Neuronal stem cell (in vitro differentiated cells): ENCODE results near the gene MUC5B.
"Not testable (repeated sequence)": the region's sequence is repeated elsewhere in the genome, so short reads cannot be mapped to it uniquely, and the experiment has no call there.

ENCODE experiments used
- DNase-seq: peaks from one replicate; pipeline ENCODE4 v3.0.0-alpha.2; 2013; ENCODE audit warnings: low spot score
- H2AFZ ChIP-seq: one replicate; pipeline ENCODE4 v1.6.1; 2013; ENCODE audit warnings: mild to moderate bottlenecking, low read length, inconsistent platforms
- H2AK5ac ChIP-seq: 2 replicates; pipeline ENCODE4 v1.6.1; 2013; ENCODE audit warnings: low read depth, mild to moderate bottlenecking, inconsistent platforms, low read length, moderate library complexity, mixed read lengths
- H2BK120ac ChIP-seq: 2 replicates; pipeline ENCODE4 v1.6.1; 2013; ENCODE audit warnings: low read depth, mild to moderate bottlenecking, inconsistent platforms, low read length, moderate library complexity, mixed read lengths
- H2BK12ac ChIP-seq: one replicate; pipeline ENCODE4 v1.6.1; 2013; ENCODE audit warnings: low read length, inconsistent platforms
- H2BK15ac ChIP-seq: 2 replicates; pipeline ENCODE4 v1.6.1; 2013; ENCODE audit warnings: mild to moderate bottlenecking, low read length, inconsistent platforms, mixed read lengths
- H2BK5ac ChIP-seq: one replicate; pipeline ENCODE4 v1.6.1; 2013; ENCODE audit warnings: inconsistent platforms, mild to moderate bottlenecking, low read length, moderate library complexity
- H3K14ac ChIP-seq: one replicate; pipeline ENCODE4 v1.6.1; 2013; ENCODE audit warnings: low read length, inconsistent platforms
- H3K18ac ChIP-seq: 2 replicates; pipeline ENCODE4 v1.6.1; 2013; ENCODE audit warnings: low read length, inconsistent platforms
- H3K23ac ChIP-seq: 2 replicates; pipeline ENCODE4 v1.6.1; 2013; ENCODE audit warnings: low read depth, mild to moderate bottlenecking, mixed read lengths, low read length, inconsistent platforms; ENCODE audit not compliant: poor library complexity
- H3K27ac ChIP-seq: replicated peaks from 3 replicates; pipeline ENCODE4 v1.5.1; 2013; ENCODE audit warnings: low read length, inconsistent platforms
- H3K27me3 ChIP-seq, 3 experiments: 2 replicates each; pipeline ENCODE4 v1.6.1; 2013; ENCODE audit warnings: low read length in 3 of 3, mild to moderate bottlenecking in 2 of 3, inconsistent platforms in 1 of 3, low read depth in 1 of 3, mixed read lengths in 1 of 3, moderate library complexity in 1 of 3; ENCODE audit not compliant: control insufficient read depth in 3 of 3, insufficient read depth in 3 of 3
- H3K36me3 ChIP-seq, 2 donors: replicated peaks in 1 of 2; 2 replicates each; pipeline ENCODE4 v1.6.1; 2013; ENCODE audit warnings: low read length in 2 of 2; ENCODE audit not compliant: control insufficient read depth in 2 of 2, insufficient read depth in 2 of 2
- H3K4ac ChIP-seq: 2 replicates; pipeline ENCODE4 v1.6.1; 2013; ENCODE audit warnings: inconsistent platforms, mild to moderate bottlenecking, low read length, moderate library complexity
- H3K4me1 ChIP-seq, 2 donors: 1 replicate in 1 of 2; 2 replicates in 1 of 2; pipeline ENCODE4 v1.6.1; 2013; ENCODE audit warnings: low read length in 2 of 2, low read depth in 1 of 2; ENCODE audit not compliant: control insufficient read depth in 2 of 2, insufficient read depth in 1 of 2
- H3K4me2 ChIP-seq: one replicate; pipeline ENCODE4 v1.6.1; 2013; ENCODE audit warnings: mild to moderate bottlenecking, low read length, inconsistent platforms; ENCODE audit not compliant: insufficient read depth, poor library complexity, severe bottlenecking
- H3K4me3 ChIP-seq, 2 donors: 2 replicates each; pipeline ENCODE4 v1.5.1; 2013; ENCODE audit warnings: low read length in 2 of 2, mild to moderate bottlenecking in 2 of 2, inconsistent platforms in 1 of 2, moderate library complexity in 1 of 2
- H3K79me1 ChIP-seq: one replicate; pipeline ENCODE4 v1.6.1; 2013; ENCODE audit warnings: low read depth, mild to moderate bottlenecking, inconsistent platforms, low read length, moderate library complexity
- H3K9ac ChIP-seq: one replicate; pipeline ENCODE4 v1.6.1; 2013; ENCODE audit warnings: mild to moderate bottlenecking, low read depth, low read length, inconsistent platforms; ENCODE audit not compliant: poor library complexity
- H3K9me3 ChIP-seq, 2 donors: replicated peaks in 1 of 2; 2 replicates each; pipeline versions ENCODE3 to v1.6.1; 2013; ENCODE audit warnings: low read length in 2 of 2, mild to moderate bottlenecking in 2 of 2, inconsistent platforms in 1 of 2, low read depth in 1 of 2, mixed read lengths in 1 of 2, moderate library complexity in 1 of 2; ENCODE audit not compliant: control insufficient read depth in 2 of 2, insufficient read depth in 1 of 2
- H4K8ac ChIP-seq: one replicate; pipeline ENCODE4 v1.6.1; 2013; ENCODE audit warnings: low read depth, mild to moderate bottlenecking, inconsistent platforms, low read length, moderate library complexity
- H4K91ac ChIP-seq: one replicate; pipeline ENCODE4 v1.6.1; 2013; ENCODE audit warnings: low read length, low read depth, mild to moderate bottlenecking, inconsistent platforms; ENCODE audit not compliant: poor library complexity
- WGBS, 2 donors: extraction: QIAGEN DNeasy Blood & Tissue Kit; methylation state at CpG; one replicate each; pipeline ENCODE4 v1.1.7; 2013; ENCODE audit warnings: missing lambda C conversion rate in 2 of 2, mixed read lengths in 1 of 2; ENCODE audit not compliant: insufficient read length in 2 of 2, insufficient replicate concordance in 1 of 2; ENCODE audit errors: extremely low coverage in 2 of 2; 5-methylcytosine and 5-hydroxymethylcytosine counted together

Gene MUC5B

DNA sequence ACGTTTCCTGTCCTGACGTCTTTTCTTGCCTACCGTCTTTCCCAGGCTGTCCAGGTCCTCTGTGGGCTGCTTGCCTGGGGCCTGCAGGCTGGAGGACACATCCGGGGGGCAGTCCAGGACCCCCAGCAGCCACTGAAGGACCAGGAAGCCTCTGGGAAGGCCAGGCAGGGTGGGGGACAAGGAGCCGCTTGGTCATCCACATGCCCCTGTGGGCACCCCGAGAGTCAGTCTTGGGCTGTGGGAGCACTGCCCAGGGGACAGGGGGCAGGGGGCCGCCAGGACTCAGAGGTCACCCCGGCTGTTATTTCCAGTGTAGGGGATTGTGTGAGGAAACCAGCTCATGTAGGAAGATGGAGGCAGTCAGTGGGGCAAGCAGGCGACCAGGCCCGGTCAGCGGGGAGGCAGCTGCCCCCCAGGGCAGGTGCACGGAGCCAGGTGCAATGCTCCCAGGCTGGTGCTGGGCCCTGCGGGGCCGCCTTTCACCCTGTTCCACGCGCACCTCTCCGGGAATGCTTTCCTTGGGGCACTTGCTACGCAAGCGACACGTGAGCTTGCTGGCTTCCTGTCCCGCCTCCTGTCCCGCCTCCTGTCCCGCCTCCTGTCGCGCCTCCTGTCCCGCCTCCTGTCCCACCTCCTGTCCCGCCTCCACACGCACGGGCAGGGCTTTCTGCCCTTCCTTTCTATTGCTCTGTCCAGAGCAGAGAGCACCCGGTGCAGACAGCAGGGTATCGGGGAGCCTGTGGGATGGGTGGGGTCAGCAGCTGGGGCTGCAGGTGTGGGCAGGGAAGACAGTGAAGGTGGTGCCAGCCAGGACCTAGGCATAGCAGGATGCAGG is 39.5 kb downstream of the MUC5B start:
- H2BK5ac ChIP-seq = peak overlapping the region; percentile 97
- H3K9ac ChIP-seq = peak overlapping the region; percentile 83
- H3K18ac ChIP-seq = peak overlapping the region; percentile 96
- H2AK5ac ChIP-seq = peak overlapping the region; percentile 100
- peak overlapping the region; percentile 81 for H3K23ac ChIP-seq
- no CpG with 5 or more reads among the region's 31 CpGs for WGBS, 2 donors
- peaks cover 6 to 15% of the 10 kb centered on the region in 2 donors for H3K4me1 ChIP-seq
- peak overlapping the region; percentile 97 for H4K8ac ChIP-seq
- H3K79me1 ChIP-seq = peaks cover 2% of the 10 kb centered on the region
- peak; percentile 70 for DNase-seq
- H2BK120ac ChIP-seq = peak overlapping the region; percentile 47
- peak overlapping the region; percentile 77 for H2AFZ ChIP-seq
- H2BK15ac ChIP-seq = peak overlapping the region; percentile 75
- H4K91ac ChIP-seq = peak overlapping the region; percentile 72
- H3K27me3 ChIP-seq = no peaks in the 10 kb centered on the region
- H3K9me3 ChIP-seq = peaks cover 0 to 7% of the 10 kb centered on the region in 2 donors
- peak overlapping the region; percentile 49 to 76 for H3K4me3 ChIP-seq
- H3K4ac ChIP-seq = peak overlapping the region; percentile 84
- peak overlapping the region; percentile 78 for H3K4me2 ChIP-seq
- no peak overlapping the region for H3K27ac ChIP-seq
- peak overlapping the region; percentile 73 for H2BK12ac ChIP-seq
- H3K36me3 ChIP-seq = no peaks in the 10 kb centered on the region
- H3K14ac ChIP-seq = peak overlapping the region; percentile 56

DNA sequence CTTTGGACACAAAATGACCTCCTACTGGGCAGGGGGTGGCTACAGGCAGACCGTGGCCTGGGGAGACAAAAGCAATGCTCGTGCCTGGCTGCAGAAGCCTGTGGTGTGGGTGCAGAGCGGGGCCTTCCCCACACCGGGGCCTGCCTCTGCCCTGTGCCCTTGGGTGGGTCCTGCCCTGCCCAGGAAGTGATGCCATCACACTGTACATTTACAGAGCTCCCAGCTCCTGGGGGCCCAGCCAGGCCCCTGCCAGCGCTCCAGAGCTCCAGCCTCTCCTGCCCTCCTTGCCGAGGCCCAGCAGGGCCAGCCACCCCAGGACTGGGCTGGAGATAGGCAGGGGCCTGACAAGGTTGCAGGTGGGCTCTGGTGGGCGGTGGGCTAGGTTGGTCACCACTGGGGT is 40.1 kb downstream of the MUC5B start:
- no peak overlapping the region for H3K14ac ChIP-seq
- H3K9ac ChIP-seq = peak overlapping the region; percentile 64
- H2AK5ac ChIP-seq = peak overlapping the region; percentile 92
- H3K23ac ChIP-seq = no peak overlapping the region
- H3K4me2 ChIP-seq = peak overlapping the region; percentile 78
- H3K18ac ChIP-seq = peak overlapping the region; percentile 29
- peaks cover 6 to 15% of the 10 kb centered on the region in 2 donors for H3K4me1 ChIP-seq
- H2AFZ ChIP-seq = peak overlapping the region; percentile 77
- H3K27me3 ChIP-seq = no peaks in the 10 kb centered on the region
- peaks cover 2% of the 10 kb centered on the region for H3K79me1 ChIP-seq
- H2BK15ac ChIP-seq = peak overlapping the region; percentile 53
- no peak overlapping the region for H4K91ac ChIP-seq
- DNase-seq = no peak
- peak overlapping the region; percentile 49 to 62 for H3K4me3 ChIP-seq
- H2BK120ac ChIP-seq = no peak overlapping the region
- H2BK12ac ChIP-seq = peak overlapping the region; percentile 28
- H3K4ac ChIP-seq = no peak overlapping the region
- no peaks in the 10 kb centered on the region for H3K36me3 ChIP-seq
- no CpG with 5 or more reads among the region's 7 CpGs for WGBS, 2 donors
- H3K27ac ChIP-seq = no peak overlapping the region
- peaks cover 0 to 7% of the 10 kb centered on the region in 2 donors for H3K9me3 ChIP-seq
- H2BK5ac ChIP-seq = no peak overlapping the region
- no peak overlapping the region for H4K8ac ChIP-seq

DNA sequence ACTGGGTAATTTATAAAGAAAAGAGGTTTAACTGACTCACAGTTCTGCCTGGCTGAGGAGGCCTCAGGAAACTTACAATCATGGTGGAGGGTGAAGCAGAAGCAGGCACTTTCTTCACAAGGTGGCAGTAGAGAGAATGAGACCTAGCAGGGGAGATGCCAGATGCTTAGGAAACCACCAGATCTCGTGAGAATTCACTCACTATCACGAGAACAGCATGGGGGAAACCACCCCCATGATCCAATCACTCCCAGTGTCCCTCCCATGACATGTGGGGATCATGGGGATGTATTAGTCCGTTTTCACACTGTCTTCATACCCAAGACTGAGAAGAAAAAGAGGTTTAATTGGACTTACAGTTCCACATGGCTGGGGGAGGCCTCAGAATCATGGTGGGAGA is 41.6 kb downstream of the MUC5B start:
- not testable (repeated sequence) for DNase-seq

DNA sequence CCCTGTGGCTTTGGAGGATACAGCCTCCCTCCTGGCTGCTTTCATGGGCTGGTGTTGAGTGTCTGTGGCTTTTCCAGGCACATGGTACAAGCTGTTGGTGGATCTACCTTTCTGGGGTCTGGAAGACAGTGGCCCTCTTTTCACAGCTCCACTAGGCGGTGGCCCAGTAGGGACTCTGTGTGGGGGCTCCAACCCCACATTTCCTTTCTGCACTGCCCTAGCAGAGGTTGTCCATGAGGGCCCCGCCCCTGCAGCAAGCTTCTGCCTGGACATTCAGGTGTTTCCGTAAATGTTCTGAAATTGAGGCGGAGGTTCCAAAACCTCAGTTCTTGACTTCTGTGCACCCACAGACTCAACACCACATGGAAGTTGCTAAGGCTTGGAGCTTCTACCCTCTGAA is 42.6 kb downstream of the MUC5B start:
- not testable (repeated sequence) for H2AK5ac ChIP-seq
- no CpG with 5 or more reads among the region's 4 CpGs for WGBS, 2 donors

More for the DNA sequence above, 41.6 kb downstream of the MUC5B start:
- H3K27ac ChIP-seq, H3K4ac ChIP-seq, H3K23ac ChIP-seq, H3K79me1 ChIP-seq, H4K91ac ChIP-seq, H3K4me3 ChIP-seq, H3K36me3 ChIP-seq, H3K18ac ChIP-seq, H4K8ac ChIP-seq, H2BK15ac ChIP-seq, H2AFZ ChIP-seq, H3K14ac ChIP-seq, H2BK12ac ChIP-seq, H2BK120ac ChIP-seq, H2BK5ac ChIP-seq, H3K9me3 ChIP-seq, H3K9ac ChIP-seq, H3K4me2 ChIP-seq, H3K27me3 ChIP-seq, H2AK5ac ChIP-seq: not testable (repeated sequence)
- H3K4me1 ChIP-seq = peaks cover 6 to 15% of the 10 kb centered on the region in 2 donors
- no CpG with 5 or more reads among the region's 3 CpGs for WGBS, 2 donors

More for the DNA sequence above, 42.6 kb downstream of the MUC5B start:
- H3K4me3 ChIP-seq, H4K91ac ChIP-seq, H3K27ac ChIP-seq, H2BK5ac ChIP-seq, H4K8ac ChIP-seq, H2AFZ ChIP-seq, H3K23ac ChIP-seq, H2BK120ac ChIP-seq, H3K27me3 ChIP-seq, H3K9me3 ChIP-seq, DNase-seq, H3K36me3 ChIP-seq, H3K18ac ChIP-seq, H2BK12ac ChIP-seq, H3K79me1 ChIP-seq, H2BK15ac ChIP-seq, H3K4ac ChIP-seq, H3K14ac ChIP-seq, H3K9ac ChIP-seq, H3K4me2 ChIP-seq: not testable (repeated sequence)
- H3K4me1 ChIP-seq = peaks cover 6 to 13% of the 10 kb centered on the region in 2 donors
